ENCODE results near the gene MAN2A1.

The MAN2A1 gene

DNA sequence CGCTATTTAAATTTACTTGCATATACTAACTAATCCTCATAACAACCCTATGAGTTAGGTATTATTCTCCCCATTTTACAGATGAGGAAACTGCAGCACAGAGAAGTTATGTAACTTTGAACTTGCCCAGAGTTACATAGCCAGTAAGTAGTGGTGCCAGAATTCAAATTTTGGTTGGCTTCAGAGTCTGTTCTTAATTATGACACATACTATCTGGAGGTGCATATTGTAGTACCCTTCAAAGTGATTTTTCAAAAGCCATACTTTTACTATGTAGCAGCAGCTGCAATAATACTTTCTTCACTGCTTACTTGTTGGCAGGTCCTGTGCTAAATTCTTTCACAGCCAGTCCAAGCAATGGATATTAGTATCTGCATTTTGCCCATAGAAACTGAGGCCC is 16.4 kb downstream of the MAN2A1 start:
- DNase-seq (ENCODE audit: low read depth in 2 of 2), result no peak

GRCh38 chr5:109707531-109707930 is 17.8 kb downstream of the MAN2A1 start:
- DNase-seq (ENCODE audit: low read depth in 2 of 2), result no peak

- DNase-seq (ENCODE audit: low read depth in 2 of 2), result no peak
Measured at GRCh38 chr5:109708813-109709212, 19.1 kb downstream of the MAN2A1 start.

DNA sequence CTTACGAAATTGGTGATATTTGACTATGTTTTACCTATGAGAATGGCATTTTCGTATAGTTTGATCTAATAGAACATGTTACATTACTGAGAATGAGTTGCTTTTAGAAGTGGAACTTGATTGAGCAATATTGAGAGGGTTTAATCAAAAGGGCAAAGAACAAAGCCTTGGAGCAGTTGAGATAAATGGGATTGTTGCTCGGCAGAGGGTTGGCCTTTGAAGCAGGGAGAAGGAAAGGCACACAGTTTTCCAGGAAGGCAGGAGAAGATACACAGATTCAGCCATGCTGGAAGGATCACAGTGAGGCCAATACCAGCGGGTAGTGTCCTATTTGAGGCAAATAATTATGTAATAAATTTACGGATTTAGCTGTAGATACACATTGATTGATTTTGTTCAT is 19.5 kb downstream of the MAN2A1 start:
- DNase-seq (ENCODE audit: low read depth in 2 of 2), result no peak

GRCh38 chr5:109711673-109712072 is 21.9 kb downstream of the MAN2A1 start:
- DNase-seq (ENCODE audit: low read depth in 2 of 2), result no peak

DNA sequence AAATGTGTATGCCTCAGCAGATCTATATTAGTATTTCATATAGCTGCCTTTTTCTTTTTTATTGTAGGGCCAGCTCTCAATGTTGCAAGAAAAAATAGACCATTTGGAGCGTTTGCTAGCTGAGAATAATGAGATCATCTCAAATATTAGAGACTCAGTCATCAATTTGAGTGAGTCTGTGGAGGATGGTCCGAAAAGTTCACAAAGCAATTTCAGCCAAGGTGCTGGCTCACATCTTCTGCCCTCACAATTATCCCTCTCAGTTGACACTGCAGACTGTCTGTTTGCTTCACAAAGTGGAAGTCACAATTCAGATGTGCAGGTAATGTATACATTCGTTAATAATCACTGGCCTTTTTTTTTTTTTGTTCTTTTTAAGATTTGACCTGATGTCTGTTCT is 23.7 kb downstream of the MAN2A1 start:
- no peak for DNase-seq (ENCODE audit: low read depth in 2 of 2)

- DNase-seq (ENCODE audit: low read depth in 2 of 2), result no peak
Measured at GRCh38 chr5:109714592-109714991, 24.9 kb downstream of the MAN2A1 start.

DNA sequence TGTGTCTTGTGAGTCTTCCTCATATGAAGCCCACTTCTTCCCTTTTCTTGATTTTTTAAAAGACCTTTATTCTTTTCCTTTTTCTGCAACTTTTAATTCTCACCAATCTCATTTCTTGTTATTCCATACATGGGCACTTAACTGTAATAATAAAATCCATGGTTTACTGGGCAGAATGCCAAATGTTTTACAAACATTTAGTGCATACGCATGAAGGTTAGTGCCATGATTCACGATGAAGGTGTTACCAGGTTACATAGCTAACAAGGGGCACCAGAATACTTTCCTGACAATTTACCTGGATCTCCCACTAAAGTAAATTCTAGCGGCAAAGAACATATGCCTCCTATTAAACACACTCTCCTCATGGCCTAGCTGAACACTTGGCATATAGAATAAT is 28.5 kb downstream of the MAN2A1 start:
- DNase-seq (ENCODE audit: low read depth in 2 of 2), result no peak

- no peak for DNase-seq (ENCODE audit: low read depth in 2 of 2)
Measured at GRCh38 chr5:109718632-109719031, 28.9 kb downstream of the MAN2A1 start.

DNA sequence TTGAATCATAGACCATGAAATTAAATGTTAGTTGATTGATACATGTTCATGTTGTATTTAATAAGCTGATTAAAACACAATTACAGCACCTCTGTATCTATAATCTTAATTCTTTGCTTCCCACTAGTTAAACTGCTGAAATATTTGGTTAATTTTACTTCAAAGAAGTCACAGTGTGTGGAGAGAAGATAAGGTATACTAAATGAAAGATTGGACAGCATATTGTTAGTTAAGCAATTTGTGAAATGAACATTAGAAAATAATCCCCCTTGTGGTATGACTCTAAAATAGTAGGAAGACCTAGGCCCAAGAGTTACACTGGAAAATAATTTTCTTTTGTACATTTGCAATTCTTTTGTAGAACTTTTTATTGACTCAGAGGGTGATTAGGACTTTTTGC is 30.3 kb downstream of the MAN2A1 start:
- DNase-seq (ENCODE audit: low read depth in 2 of 2), result no peak

GRCh38 chr5:109721741-109722140 is 32.0 kb downstream of the MAN2A1 start:
- no peak for DNase-seq (ENCODE audit: low read depth in 2 of 2)

- DNase-seq (ENCODE audit: low read depth in 2 of 2), result no peak
Measured at GRCh38 chr5:109723606-109724005, 33.9 kb downstream of the MAN2A1 start.

DNA sequence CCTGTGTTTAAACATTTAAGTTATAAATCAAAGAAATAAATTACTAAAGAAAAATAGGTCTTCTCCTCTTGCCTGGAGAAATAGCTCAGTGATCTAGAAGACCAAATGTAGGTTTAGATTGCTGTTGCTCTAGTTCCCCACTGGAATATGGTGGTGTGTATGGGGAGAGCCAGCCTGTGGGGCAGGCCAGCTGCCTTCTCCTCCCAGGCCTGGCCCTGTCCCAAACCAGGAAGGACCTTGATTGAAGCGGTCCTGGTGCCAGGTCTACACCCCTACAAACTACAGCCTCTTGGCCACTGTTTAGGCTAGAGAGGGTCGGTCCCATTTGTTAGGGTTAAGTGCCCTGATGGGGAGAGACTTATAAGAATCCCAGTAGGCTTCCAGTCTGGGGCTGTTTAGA is 35.4 kb downstream of the MAN2A1 start:
- no peak for DNase-seq (ENCODE audit: low read depth in 2 of 2)

DNA sequence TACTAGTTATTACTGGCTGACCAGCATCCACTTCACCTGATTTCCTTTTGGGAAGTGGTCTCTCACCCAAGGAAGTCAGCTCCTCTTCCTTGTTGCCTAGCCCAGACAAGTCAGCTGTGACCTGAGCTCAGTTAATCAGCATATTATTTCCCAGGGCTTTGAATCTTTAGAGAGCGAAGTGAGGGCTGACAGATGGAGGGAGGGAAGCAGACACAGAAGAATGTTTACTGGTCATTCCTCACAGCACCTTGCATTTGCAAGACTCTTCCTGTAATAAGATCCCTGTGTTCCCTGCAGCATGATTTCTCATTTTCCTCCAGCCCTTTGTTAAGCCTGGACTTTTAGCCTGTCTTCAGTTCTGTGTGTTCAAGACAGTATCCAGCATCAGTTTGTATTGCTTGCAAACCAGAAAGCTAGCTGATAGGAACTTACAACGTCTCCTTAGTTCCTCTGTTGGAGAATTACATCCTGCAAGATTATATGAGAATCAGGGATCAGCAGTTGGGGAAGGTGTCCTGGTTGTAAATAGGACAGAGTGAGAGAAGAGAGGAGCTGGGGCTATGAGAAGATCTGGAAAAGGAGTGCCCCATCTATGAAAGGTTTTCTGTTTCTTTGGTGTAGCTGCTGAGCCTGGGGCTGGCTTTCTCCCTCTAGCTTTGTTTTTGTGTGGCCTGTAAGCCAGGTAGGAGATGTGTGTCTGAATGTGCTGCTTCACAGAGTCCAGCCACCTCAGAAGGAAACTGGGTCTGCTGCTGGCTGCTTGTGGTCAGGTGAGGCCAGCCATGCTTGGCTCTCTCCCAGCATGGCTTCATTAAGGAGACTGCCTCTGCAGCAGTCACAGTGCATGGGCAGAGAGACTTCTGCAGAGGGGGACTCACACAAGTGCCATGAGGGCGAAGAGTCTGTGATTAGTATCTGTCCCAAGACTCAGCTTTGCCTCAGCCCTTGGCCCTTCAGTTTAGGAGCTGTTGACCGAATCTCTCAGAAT is 50.3 kb downstream of the MAN2A1 start:
- DNase-seq (ENCODE audit: low read depth in 2 of 2), result no peak

- no peak for DNase-seq (ENCODE audit: low read depth in 2 of 2)
Measured at GRCh38 chr5:109740966-109741365, 51.2 kb downstream of the MAN2A1 start.

GRCh38 chr5:109741390-109741789 is 51.7 kb downstream of the MAN2A1 start:
- no peak for DNase-seq (ENCODE audit: low read depth in 2 of 2)

DNA sequence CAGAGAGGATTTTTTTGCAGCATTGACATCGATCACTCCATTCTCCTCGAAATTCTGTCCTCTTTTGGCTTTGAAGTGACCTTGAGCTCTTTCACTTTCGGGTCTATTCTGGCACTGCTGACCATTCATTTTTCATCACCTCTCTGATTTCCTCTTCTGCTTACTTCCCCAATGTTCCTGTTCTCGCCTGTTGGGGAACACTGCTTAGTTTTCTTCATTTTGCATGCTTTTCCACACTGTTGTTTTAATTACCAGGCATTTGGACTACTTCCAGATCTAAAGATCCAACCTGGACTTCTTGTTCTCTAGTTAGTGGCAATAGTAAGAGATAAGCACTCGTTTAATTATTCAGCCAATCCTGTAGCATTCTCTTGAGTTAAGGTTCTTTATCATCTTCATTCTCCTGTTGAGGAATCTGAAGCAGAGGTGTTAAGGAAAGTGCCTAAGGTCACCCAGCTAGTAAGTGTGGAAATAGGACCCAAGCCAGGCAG is 53.4 kb downstream of the MAN2A1 start:
- no peak for DNase-seq (ENCODE audit: low read depth in 2 of 2)

- no peak for DNase-seq (ENCODE audit: low read depth in 2 of 2)
Measured at GRCh38 chr5:109743770-109744212, 54.1 kb downstream of the MAN2A1 start.

GRCh38 chr5:109744261-109744660 is 54.5 kb downstream of the MAN2A1 start:
- no peak for DNase-seq (ENCODE audit: low read depth in 2 of 2)

GRCh38 chr5:109748546-109748945 is 58.8 kb downstream of the MAN2A1 start:
- DNase-seq (ENCODE audit: low read depth in 2 of 2), result no peak

DNA sequence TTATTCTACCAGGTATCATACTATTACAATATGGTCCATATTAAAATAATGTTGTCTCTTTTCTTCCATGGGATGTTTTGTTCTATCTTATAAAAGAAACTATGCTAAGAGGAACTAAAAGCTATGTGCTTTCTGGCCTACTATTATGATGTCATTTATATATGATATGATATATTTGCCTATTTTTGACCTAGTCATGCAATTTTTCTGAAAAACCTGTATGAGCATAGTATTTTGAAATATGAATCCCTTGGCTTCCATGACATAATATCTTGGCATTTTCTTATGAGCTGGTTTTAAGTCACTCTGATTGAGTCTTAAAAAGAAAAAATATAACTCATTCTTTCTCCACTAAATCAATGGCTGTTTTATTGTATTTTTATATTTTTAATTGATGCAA is 60.7 kb downstream of the MAN2A1 start:
- DNase-seq (ENCODE audit: low read depth in 2 of 2), result no peak

DNA sequence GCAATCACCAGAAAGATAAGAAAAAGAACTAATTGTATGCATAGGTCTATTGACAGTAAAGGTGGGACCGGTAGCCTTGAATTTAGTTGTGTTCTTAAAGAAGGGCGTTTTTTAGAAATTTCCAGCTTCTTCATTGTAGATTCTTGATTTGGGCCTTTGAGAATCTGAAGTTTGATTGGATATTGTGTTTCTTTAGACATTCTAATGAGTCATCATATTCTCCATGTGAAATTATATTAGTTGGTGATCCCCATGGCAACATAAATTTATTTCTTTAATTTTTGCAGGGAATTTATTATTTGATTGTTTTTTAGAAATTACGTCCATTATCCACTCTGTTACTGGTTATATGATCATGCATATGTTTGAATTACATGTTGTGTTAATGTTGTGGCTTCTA is 63.6 kb downstream of the MAN2A1 start:
- DNase-seq (ENCODE audit: low read depth in 2 of 2), result no peak

GRCh38 chr5:109754319-109754718 is 64.6 kb downstream of the MAN2A1 start:
- no peak for DNase-seq (ENCODE audit: low read depth in 2 of 2)

Data from stimulated activated CD8-positive, alpha-beta memory T cell treated with anti-CD3 and anti-CD28 coated beads, Interleukin-15, amount 100 ng/mL, for 48 hours (primary cell).